GM12891 (cell line): ENCODE measurements around the gene GGTLC1.
A peak's percentile ranks its signal among the peaks of the same experiment; 100 is the strongest.
"Not testable (repeated sequence)": the region's sequence is repeated elsewhere in the genome, so short reads cannot be mapped to it uniquely, and the experiment has no call there.

Experiments
- DNase-seq: peaks from one replicate; pipeline ENCODE4 v3.0.0; 2011; ENCODE audit warnings: low spot score; ENCODE audit not compliant: insufficient read length
- FAIRE-seq: peaks from 2 replicates; lab custom pipeline; 2011; peaks lifted over from hg19 to GRCh38; lab: Jason Lieb, UNC
- PAX5 ChIP-seq: IDR thresholded peaks from 2 replicates; pipeline ENCODE4 v1.6.1; 2011; ENCODE audit warnings: low read length, moderate library complexity, mild to moderate bottlenecking; ENCODE audit not compliant: insufficient read depth, severe bottlenecking
- POLR2A ChIP-seq: IDR thresholded peaks from 2 replicates; pipeline ENCODE4 v1.6.1; 2011; ENCODE audit warnings: low read depth, low read length, control low read depth
- POLR2AphosphoS5 ChIP-seq: IDR thresholded peaks from 2 replicates; pipeline ENCODE4 v1.6.1; 2011; ENCODE audit warnings: low read depth, low read length, control low read depth
- POU2F2 ChIP-seq: IDR thresholded peaks from 2 replicates; pipeline ENCODE4 v1.6.1; 2011; ENCODE audit warnings: low read depth, mild to moderate bottlenecking, control low read depth, low read length, moderate library complexity
- SPI1 ChIP-seq: IDR thresholded peaks from 2 replicates; pipeline ENCODE4 v1.6.1; 2011; ENCODE audit warnings: low read depth, low read length, control low read depth
- TAF1 ChIP-seq: IDR thresholded peaks from 2 replicates; pipeline ENCODE4 v1.6.1; 2011; ENCODE audit warnings: low read depth, low read length, control low read depth

GGTLC1 gene

DNA sequence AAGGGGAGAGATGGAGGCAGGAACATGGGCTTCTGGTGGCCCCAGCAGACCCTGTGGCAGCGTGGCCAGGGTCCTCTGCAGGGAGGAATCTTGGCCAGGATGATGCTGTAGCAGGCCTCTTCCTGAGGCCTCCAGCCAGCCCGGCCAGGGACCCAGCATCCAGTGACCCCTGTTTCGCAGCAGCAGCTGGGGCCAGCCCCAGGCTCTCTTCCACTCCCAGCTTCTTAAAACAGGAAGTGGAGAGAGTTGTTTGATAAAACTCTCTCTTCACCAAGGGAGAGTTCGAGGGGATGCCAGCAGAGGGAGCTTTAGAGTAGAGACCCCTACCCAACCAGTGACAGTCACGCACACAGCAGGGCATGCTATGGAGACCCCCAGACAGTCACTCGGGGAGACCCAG lies 10.1 kb downstream of the GGTLC1 start:
- DNase-seq, FAIRE-seq: not testable (repeated sequence)

DNA sequence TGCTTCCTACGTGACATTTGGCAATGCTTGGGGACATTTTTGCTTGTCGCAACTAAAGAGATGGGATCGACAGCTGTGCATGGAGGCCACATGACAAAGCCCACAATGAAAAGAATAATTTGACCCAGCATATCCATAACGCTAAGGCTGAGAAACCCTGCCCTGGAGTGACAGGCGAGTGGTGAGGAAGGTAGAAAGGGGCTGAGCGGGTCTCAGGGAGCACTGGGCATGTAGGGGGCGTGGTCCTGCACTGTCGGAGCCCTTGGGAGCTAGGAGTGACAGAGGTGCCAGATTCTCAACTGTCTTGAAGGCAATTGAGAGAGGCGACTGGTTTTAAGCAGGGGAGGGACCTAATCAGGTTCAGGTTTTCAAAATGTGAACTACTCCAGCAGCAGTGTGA lies 13.6 kb downstream of the GGTLC1 start:
- no peak for FAIRE-seq
- DNase-seq: no peak
- TF ChIP-seq POU2F2 (no peak), PAX5 (no peak), POLR2A (no peak), SPI1 (no peak), POLR2AphosphoS5 (no peak), TAF1 (no peak)

More for the DNA sequence above, 10.1 kb downstream of the GGTLC1 start:
- TF ChIP-seq SPI1: peak; percentile 47

DNA sequence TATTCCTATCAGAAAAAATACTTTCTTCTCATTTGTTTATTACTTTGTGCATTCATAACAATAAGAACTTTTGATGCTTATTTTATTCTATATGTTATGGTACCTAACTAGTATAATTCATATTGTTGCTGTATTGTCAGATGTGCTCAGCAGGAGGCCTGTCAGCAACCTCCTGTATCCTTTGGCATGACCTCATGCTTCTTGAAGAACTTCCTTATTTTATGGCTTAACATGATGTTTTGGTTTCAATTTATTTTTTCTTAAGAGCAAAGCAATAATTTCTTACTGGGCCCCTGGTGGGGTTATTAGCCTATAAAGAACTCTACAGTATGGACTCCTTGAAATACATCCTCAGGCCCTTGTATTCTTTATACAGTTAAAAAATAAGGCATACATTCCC lies 17.3 kb downstream of the GGTLC1 start:
- no peak for FAIRE-seq
- TF ChIP-seq PAX5: no peak
- no peak for DNase-seq

DNA sequence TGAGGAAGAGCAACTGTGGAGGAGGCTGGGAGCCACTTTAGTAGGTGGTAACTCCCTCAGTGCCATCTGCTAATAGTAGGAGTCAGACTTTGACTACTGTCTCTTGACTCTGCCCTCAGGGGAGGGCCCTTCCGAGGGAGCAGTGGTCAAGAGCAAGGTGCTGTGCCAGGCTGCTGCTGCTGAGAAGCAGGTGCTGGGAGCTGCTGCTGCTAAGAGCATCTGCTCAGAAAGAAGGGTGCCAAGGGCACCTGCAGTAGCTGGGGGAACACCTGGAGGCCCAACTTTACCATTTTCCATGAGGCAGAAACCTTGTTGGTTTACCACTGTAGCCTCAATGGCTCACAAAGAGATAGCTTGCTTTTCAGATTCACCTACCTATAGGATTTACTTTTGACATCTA lies 18.5 kb downstream of the GGTLC1 start:
- TF ChIP-seq POLR2AphosphoS5 (no peak), POLR2A (no peak)
- DNase-seq: no peak
- FAIRE-seq: no peak

DNA sequence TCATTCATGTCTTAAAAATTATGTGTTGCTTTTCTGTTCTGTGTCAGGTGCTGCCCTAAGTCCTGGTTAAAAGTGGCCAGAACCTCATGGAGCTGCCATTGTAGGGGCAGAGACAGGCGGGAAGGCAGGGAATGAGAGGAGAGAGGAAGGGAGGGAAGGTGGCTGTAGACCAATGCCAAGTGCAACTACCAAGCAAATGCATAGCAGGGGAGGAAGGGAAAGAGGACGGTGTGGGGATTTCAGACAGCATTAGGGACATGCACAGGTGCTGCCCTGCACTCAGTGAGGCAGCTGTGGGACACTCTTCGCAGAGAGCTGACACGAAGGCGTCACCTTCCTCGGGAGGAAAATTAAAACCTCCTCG lies 21.0 kb downstream of the GGTLC1 start:
- FAIRE-seq: no peak
- DNase-seq: no peak
- TF ChIP-seq TAF1 (no peak), POU2F2 (no peak), SPI1 (no peak), POLR2AphosphoS5 (no peak), PAX5 (no peak), POLR2A (no peak)

DNA sequence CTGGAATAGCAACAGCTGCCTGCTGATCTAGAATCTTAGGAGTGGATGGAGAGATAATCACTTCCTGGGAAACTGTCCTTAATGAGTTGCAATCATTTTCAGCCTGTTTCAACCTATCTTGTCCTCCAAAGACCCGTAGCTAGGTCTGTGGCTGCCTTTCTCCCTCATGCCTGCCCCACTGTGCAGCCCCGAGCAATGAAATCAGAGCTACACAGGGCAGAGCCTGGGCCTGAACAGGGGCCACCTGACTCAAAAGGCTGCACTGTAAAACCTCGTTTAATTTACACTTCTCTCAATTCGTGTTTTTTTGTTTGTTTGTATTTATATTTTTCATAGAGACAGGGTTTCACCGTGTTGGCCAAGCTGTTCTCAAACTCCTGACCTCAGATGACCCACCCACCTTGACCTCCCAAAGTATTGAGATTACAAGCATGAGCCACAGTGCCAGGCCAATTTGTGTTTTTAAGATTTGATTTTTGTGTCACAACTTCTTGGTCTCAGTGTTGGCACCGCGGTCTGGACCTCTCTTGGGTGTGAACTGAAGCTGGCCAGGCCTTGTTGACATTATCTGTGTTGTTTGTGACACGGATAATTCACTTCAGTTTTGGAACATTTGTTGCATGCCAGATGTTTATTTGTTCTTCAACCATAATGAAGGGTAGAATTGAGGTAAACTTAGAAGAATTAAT lies 21.5 kb downstream of the GGTLC1 start:
- no peak for TF ChIP-seq SPI1
- no peak for TF ChIP-seq POLR2AphosphoS5
- TF ChIP-seq POLR2A: no peak
- no peak for TF ChIP-seq TAF1
- TF ChIP-seq POU2F2: no peak
- no peak for TF ChIP-seq PAX5
- DNase-seq (no peak), FAIRE-seq (no peak)

DNA sequence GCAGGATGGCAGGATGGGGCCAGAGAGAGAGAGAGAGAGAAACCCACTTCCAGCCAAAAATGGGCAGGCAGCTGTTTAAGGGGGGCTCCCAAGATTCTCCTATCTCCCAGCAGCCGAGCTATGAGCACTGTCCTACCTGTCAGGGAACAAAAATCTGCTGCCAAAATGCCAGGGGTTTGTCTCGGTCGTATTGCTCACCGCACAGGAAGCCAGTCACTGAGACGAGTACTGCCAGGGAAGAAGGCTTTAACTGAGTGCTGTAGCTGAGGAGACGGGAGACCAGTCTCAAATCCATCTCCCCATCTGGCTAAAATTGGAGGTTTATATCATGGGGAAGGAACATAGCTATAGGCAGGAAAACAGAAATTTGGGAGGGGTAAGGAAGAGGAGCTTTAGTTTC lies 22.3 kb downstream of the GGTLC1 start:
- DNase-seq (no peak), FAIRE-seq (no peak)
- no peak for TF ChIP-seq POU2F2
- no peak for TF ChIP-seq POLR2AphosphoS5
- no peak for TF ChIP-seq PAX5

DNA sequence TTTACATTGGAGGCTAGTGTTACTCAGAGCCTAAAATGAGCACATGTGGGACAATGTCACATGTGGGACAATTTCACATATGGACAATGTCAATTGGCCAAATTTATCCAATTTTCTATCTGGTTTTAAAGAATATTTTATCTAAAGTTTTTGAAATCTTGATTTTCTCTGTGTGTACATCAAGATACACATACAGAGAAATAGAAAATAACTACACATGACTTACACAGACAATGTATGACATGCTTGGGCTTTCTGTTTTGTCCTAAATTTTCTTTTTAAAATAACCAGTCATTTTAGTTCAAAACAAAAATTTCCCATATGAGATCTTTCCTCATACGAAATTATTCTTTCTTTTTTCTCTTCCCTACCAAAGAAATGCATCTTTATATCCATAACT lies 24.6 kb downstream of the GGTLC1 start:
- DNase-seq: no peak
- FAIRE-seq: no peak
- TF ChIP-seq POU2F2 (no peak), POLR2AphosphoS5 (no peak), PAX5 (no peak), POLR2A (no peak), TAF1 (no peak), SPI1 (no peak)

DNA sequence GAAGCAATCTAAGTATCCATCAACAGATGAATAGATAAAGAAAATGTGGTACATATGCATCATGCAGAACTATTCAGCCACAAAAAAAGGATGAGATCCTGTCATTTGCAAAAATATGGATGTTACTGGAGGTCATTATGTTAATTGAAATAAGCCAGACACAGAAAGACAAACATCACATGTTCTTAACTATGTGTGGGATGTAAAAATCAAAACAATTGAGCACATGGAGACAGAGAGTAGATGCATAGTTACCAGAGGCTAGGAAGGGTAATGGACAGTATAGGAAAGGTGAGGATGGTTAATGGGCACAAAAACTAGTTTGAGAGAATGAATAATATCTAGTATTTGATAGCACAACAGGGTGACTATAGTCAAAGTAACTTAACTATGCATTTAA lies 26.3 kb downstream of the GGTLC1 start:
- no peak for FAIRE-seq
- TF ChIP-seq SPI1 (no peak), POU2F2 (no peak), PAX5 (no peak), POLR2A (no peak)

DNA sequence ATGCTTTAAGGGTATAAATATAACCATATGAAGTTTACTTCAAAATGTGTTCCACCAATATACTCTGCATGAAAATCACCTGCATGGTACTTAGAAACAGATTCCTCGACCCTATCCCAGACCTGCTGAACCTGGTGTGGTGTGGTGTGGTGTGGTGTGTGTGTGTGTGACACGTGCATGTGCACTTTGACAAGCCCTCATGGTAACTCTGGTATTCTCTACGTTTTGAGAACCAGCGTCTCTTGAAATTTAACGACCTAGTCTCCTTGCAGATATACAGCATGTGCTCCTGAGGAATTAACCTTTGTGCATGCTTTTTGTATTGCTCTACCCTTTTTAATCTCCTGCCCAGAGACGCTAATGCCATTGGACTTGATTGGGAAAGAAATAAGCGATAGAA lies 29.5 kb downstream of the GGTLC1 start:
- DNase-seq: no peak
- no peak for FAIRE-seq
- TF ChIP-seq POU2F2 (no peak), PAX5 (no peak), TAF1 (no peak), SPI1 (no peak), POLR2A (no peak), POLR2AphosphoS5 (no peak)

More for the DNA sequence above, 26.3 kb downstream of the GGTLC1 start:
- no peak for DNase-seq

DNA sequence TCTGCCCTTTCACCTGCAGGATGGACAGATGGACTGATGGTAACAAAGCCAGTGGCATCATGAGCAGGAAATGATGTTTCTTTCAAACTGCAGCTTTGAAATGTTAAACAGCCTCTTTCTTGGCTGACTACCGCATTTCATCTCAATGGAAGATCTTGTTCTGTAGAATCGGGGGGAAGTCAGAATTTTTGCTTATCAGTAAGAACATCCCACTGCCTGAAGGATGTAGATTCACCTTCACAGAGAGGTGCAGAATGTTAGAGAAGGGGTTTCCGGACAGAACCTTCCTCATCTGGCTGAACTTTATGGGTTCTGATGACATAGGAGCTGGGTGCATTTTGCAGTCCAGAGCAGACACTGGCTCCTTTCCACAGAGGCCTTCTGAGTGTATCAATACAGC lies 32.7 kb downstream of the GGTLC1 start:
- DNase-seq (no peak), FAIRE-seq (no peak)
- TF ChIP-seq POLR2AphosphoS5: no peak
- TF ChIP-seq SPI1: no peak
- TF ChIP-seq PAX5: no peak
- TF ChIP-seq TAF1: no peak
- no peak for TF ChIP-seq POLR2A
- TF ChIP-seq POU2F2: no peak
